ENCODE measurements around the gene AMN1.
"Not testable (repeated sequence)": the region's sequence is repeated elsewhere in the genome, so short reads cannot be mapped to it uniquely, and the experiment has no call there.

AMN1 gene

DNA sequence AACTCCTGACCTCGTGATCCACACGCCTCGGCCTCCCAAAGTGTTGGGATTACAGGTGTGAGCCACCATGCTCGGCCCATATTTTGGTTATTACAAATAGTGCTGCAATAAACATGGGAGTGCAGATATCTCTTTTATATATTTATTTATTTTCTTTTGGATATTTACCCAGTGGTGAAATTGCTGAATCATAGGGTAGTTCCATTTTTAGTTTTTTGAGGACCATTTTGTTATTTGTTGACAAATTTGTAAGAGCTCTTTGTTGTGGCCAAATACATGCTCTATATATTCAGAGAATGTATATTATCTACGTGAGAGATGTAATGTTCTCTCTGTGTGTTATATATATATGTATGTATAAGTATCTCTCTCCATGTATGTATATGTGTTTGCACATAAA, 15.9 kb downstream of the AMN1 start:
- ChIA-PET POLR2A (ENCODE audit: low non-redundant PET) (no interaction called here), CTCF (no interaction called here)
- H3K27ac ChIP-seq = no peak overlapping the region
- no peak for DNase-seq (ENCODE audit: low spot score)
- TF ChIP-seq, protein P1, sequence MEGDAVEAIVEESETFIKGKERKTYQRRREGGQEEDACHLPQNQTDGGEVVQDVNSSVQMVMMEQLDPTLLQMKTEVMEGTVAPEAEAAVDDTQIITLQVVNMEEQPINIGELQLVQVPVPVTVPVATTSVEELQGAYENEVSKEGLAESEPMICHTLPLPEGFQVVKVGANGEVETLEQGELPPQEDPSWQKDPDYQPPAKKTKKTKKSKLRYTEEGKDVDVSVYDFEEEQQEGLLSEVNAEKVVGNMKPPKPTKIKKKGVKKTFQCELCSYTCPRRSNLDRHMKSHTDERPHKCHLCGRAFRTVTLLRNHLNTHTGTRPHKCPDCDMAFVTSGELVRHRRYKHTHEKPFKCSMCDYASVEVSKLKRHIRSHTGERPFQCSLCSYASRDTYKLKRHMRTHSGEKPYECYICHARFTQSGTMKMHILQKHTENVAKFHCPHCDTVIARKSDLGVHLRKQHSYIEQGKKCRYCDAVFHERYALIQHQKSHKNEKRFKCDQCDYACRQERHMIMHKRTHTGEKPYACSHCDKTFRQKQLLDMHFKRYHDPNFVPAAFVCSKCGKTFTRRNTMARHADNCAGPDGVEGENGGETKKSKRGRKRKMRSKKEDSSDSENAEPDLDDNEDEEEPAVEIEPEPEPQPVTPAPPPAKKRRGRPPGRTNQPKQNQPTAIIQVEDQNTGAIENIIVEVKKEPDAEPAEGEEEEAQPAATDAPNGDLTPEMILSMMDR (conservative IDR thresholded peaks at IDR 0.05; ENCODE audit: low read depth) = no peak

DNA sequence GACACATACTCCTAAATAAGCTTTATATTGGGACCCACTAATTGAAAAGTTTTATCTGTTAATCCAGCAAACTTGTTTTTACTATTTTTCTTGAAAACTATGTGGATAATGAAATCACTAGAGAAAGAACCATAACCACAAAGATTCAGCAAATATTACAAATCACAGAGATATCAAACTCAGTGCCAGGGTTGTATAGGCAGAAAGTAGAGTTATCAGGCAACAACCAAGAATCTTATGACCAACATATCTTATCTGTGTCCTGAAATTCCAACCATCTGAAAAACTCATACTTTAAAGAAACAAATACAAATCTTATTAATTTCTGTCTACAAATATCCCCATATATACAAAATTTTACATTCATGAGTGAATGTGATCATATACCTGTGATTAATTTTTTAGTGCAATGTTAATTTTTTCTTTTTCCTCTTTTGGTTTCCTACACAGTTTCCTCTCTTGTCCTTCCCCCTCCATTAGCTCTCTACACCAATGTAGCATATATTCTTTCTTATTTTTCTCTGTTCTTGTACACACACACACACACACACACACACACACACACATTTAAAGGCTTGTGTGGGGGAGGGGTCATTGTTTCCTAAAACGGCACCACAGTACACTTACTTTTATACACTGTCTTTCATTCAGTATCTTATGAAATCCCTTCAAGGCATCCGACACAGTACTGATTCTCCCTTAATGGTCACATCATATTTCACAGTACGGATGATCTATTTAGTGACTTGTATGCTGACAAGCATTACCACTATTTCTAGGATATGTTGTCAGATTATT, 18.6 kb downstream of the AMN1 start:
- DNase-seq (ENCODE audit: low spot score) = no peak
- TF ChIP-seq, protein P1 (conservative IDR thresholded peaks at IDR 0.05; ENCODE audit: low read depth) = no peak
- ChIA-PET POLR2A (ENCODE audit: low non-redundant PET) (no interaction called here), CTCF (no interaction called here)
- H3K27ac ChIP-seq = no peak overlapping the region

DNA sequence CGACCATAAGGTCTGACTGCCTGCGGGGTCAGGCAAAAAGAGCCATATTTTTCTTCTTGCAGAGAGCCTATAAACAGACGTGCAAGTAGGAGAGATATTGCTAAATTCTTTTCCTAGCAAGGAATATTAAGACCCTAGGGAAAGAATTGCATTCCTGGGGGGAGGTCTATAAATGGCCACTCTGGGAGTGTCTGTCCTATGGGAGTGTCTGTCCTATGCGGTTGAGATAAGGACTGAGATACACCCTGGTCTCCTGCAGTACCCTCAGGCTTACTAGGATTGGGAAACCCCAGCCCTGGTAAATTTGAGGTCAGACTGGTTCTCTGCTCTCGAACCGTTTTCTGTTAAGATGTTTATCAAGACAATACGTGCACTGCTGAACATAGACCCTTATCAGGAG, 20.7 kb downstream of the AMN1 start:
- DNase-seq (ENCODE audit: low spot score); POLR2A ChIA-PET (ENCODE audit: low non-redundant PET); H3K27ac ChIP-seq: not testable (repeated sequence)
- CTCF ChIA-PET = interaction anchor here (0.6 kb wide), 1 partner anchor 305 kb away, joined by 3 read pairs; no protein-coding TSS in a partner anchor

DNA sequence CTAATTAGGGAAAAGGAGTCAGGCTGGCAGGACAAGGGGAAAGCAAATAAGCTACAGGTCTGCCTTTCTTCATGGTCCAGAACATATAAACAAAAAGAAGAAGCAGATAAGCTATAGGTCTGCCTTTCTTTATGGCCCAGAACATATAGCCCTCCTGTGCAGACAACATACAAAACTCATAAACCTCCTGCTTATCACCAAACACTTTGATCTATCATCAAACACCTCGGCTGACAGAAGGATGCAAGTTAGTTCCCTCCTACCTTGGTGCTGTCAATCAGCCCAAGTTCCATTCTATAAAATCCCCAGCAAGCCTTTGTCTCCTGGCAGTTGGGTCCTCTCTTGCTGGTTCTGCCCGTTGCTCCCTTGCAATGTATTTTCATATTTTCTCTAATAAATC, 23.2 kb downstream of the AMN1 start:
- POLR2A ChIA-PET (ENCODE audit: low non-redundant PET) = no interaction called here
- no peak overlapping the region for H3K27ac ChIP-seq
- CTCF ChIA-PET = no interaction called here
- TF ChIP-seq, protein P1 (conservative IDR thresholded peaks at IDR 0.05; ENCODE audit: low read depth) = no peak
- no peak for DNase-seq (ENCODE audit: low spot score)

- TF ChIP-seq, protein P1 (conservative IDR thresholded peaks at IDR 0.05; ENCODE audit: low read depth) = no peak
- no peak overlapping the region for H3K27ac ChIP-seq
- CTCF ChIA-PET = interaction anchor here (0.6 to 0.7 kb wide), 3 partner anchors 47 to 338 kb away, joined by 3 to 4 read pairs (median 3); no protein-coding TSS in a partner anchor
- no peak for DNase-seq (ENCODE audit: low spot score)
- POLR2A ChIA-PET (ENCODE audit: low non-redundant PET) = no interaction called here
Measured at GRCh38 chr12:31702047-31702446, 26.8 kb downstream of the AMN1 start.

GRCh38 chr12:31689921-31690320, 38.9 kb downstream of the AMN1 start:
- CTCF ChIA-PET; DNase-seq (ENCODE audit: low spot score); POLR2A ChIA-PET (ENCODE audit: low non-redundant PET); H3K27ac ChIP-seq: not testable (repeated sequence)

- TF ChIP-seq, protein P1 (conservative IDR thresholded peaks at IDR 0.05; ENCODE audit: low read depth) = no peak
- H3K27ac ChIP-seq = no peak overlapping the region
- CTCF ChIA-PET = no interaction called here
- POLR2A ChIA-PET (ENCODE audit: low non-redundant PET) = interaction anchor here (0.6 kb wide), 1 partner anchor 12 kb away, joined by 6 read pairs; no protein-coding TSS in a partner anchor
- DNase-seq (ENCODE audit: low spot score) = no peak
Measured at GRCh38 chr12:31687101-31687527, 41.7 kb downstream of the AMN1 start.
